ENCODE measurements around the gene CATSPERD.

Gene CATSPERD

GRCh38 chr19:5787409-5788182 lies 67.2 kb downstream of the CATSPERD start:
- TF ChIP-seq CTCF (IDR thresholded peaks at IDR 0.05; ENCODE audit: borderline replicate concordance, control extremely low read depth, extremely low read depth, insufficient read depth, missing control alignments): no peak
- no peak for DNase-seq (ENCODE audit: low spot score)
- in situ Hi-C loops (cut with MboI; ENCODE audit: low sequenced_read_pairs, unreplicated experiment): no loop called here

- TF ChIP-seq CTCF (IDR thresholded peaks at IDR 0.05; ENCODE audit: borderline replicate concordance, control extremely low read depth, extremely low read depth, insufficient read depth, missing control alignments): no peak
- in situ Hi-C loops (cut with MboI; ENCODE audit: low sequenced_read_pairs, unreplicated experiment): no loop called here
These were observed 68.0 kb downstream of the CATSPERD start for GRCh38 chr19:5788422-5788821.

GRCh38 chr19:5789351-5789761 lies 68.9 kb downstream of the CATSPERD start:
- in situ Hi-C loops (cut with MboI; ENCODE audit: low sequenced_read_pairs, unreplicated experiment): no loop called here
- TF ChIP-seq CTCF (IDR thresholded peaks at IDR 0.05; ENCODE audit: borderline replicate concordance, control extremely low read depth, extremely low read depth, insufficient read depth, missing control alignments): no peak
- DNase-seq (ENCODE audit: low spot score): no peak

More at GRCh38 chr19:5788422-5788821, 68.0 kb downstream of the CATSPERD start:
- DNase-seq (ENCODE audit: low spot score): no peak

GRCh38 chr19:5789886-5790558 lies 69.6 kb downstream of the CATSPERD start:
- in situ Hi-C loops (cut with MboI; ENCODE audit: low sequenced_read_pairs, unreplicated experiment): no loop called here
- no peak for TF ChIP-seq CTCF (IDR thresholded peaks at IDR 0.05; ENCODE audit: borderline replicate concordance, control extremely low read depth, extremely low read depth, insufficient read depth, missing control alignments)
- no peak for DNase-seq (ENCODE audit: low spot score)

- no peak for TF ChIP-seq CTCF (IDR thresholded peaks at IDR 0.05; ENCODE audit: borderline replicate concordance, control extremely low read depth, extremely low read depth, insufficient read depth, missing control alignments)
- in situ Hi-C loops (cut with MboI; ENCODE audit: low sequenced_read_pairs, unreplicated experiment): no loop called here
- DNase-seq (ENCODE audit: low spot score): peak; percentile 99
These were observed 70.4 kb downstream of the CATSPERD start, which contains the start of gene DUS3L for GRCh38 chr19:5790559-5791520. Gene DUS3L (minus strand): TSS chr19:5791163. CDS start chr19:5791141, 22 bp downstream.

- DNase-seq (ENCODE audit: low spot score): no peak
- no peak for TF ChIP-seq CTCF (IDR thresholded peaks at IDR 0.05; ENCODE audit: borderline replicate concordance, control extremely low read depth, extremely low read depth, insufficient read depth, missing control alignments)
- in situ Hi-C loops (cut with MboI; ENCODE audit: low sequenced_read_pairs, unreplicated experiment): no loop called here
These were observed 71.8 kb downstream of the CATSPERD start for GRCh38 chr19:5792224-5792623.

Data from GM13976 (cell line).